Activated CD4-positive, alpha-beta T cell treated with anti-CD3 and anti-CD28 coated beads, Interleukin-2, amount 50 U/mL, for 24 hours (primary cell): ENCODE data around the gene OXNAD1.
A peak's percentile ranks its signal among the peaks of the same experiment; 100 is the strongest.

Experiments
- DNase-seq, 2 donors: peaks; one replicate each; pipeline ENCODE4 v3.0.0-alpha.2; 2020; ENCODE audit warnings: low read depth in 1 of 2, low spot score in 1 of 2

The OXNAD1 gene

DNA sequence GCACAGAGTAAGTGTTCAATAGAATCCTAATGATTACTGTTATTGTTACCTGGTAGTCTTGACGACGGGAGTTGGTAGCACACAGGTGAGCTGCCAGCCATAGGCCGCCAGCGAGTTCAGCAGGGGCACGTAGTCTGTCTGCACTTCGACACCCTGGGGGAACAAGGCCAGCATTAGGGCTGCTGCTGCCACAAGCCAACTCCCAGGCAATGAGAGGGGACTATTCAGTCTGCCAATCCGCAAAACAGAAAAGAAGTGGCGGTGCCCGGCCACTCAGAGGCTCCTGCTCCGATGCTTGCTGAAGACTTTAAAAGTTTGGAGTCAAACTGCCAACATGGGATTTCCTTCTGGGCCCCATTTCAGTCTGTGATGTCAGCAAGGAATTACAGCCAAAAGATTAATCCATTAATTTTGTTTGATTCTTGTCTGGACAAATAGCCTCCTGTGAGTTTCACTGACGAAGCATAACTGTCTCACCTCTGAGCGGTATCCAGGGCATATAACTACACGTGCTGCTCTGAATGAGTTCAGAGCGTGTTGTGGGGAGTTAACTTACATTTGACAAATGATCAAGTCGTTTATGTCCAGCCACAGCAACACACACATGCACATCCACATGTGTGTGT is 61.8 kb downstream of the OXNAD1 start:
- no peak for DNase-seq

DNA sequence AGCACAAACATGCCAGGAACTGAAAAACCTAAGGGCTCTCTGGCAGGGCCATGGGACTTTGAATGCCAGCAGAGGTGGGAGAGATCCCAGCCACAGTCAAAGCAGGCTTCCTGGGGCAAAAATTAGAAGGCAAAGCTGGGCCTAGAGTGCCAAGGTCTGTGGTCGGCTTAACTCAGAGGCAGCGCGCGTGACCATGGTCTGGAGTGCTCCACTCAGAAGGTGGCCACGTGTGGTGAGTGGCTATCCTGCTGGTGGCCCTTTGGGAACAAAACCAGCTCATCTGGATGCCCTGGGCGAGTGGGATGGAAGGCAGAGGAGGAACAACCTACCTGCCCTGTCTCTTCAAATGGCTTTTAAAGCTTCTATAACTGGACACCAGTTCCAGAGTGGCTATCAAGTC is 63.1 kb downstream of the OXNAD1 start:
- DNase-seq: no peak

DNA sequence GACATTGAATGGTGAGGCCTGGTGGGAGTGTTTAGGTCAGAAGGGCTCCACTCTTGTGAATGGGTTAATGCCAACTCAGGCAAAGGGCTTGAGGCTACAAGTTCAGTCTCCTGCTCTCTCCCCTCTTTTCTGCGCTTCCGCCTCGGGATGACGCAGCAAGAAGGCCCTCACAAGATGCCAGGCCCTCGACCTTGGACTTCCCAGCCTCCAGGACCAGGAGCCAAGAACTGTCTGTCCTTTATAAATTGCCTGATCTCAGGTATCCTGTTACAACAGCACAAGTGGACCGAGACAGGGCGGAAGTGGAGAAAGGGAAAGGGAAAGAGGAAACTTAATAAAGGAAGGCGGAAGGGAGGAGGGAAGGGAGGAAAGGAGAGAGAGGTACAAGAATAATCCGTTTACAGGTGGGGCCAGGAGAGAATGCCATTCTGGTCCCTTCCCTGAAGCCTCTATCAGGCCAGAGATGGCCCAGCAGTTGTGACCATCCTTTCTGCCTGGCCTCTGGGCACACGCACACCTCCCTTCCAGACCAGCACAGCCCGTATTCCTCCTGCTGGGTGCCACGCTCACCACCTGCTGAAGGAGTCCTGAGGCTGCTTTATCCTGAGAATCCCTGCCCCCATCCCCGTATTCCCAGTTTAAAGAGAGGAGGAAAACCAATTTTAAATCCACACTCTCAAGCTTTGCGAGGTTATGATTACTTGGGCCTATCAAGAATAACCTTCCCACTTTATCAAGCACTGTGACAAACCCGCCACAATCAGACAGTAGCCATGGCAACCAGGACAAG is 64.2 kb downstream of the OXNAD1 start:
- DNase-seq: no peak

DNA sequence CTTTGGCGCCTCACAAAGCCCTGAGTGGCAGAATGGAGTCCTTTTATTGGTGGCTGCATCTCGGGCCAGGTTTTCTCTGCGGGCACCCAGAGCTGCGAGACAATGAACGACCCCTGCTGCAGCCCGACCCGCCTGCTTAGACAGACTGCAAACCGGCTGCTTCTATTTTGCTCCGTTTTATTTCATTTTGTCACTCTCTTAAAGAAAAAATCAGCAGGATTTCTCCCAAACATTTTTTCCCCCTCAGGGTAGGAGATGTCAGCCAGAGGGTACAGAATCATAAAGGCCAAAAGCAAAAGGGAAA is 64.8 kb downstream of the OXNAD1 start:
- no peak for DNase-seq

DNA sequence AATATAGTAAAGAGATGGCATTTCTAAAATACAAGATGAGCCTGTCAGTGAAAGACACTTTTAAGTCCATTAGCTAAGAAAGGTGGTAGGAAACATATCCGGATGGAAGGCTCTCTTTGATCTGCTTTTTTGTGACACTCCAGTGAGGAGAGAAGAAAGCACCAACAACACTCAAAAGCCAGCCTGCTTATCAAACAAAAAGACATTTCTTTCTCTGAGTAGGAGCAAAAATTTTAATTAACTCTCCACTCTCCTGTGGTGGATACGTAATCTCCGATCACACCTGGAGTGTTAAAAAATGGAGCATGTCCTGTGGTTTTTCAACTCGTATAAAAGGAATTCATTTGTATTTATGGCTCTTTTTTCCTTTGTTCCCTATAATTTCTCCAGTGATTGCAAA is 65.3 kb downstream of the OXNAD1 start:
- DNase-seq: no peak

DNA sequence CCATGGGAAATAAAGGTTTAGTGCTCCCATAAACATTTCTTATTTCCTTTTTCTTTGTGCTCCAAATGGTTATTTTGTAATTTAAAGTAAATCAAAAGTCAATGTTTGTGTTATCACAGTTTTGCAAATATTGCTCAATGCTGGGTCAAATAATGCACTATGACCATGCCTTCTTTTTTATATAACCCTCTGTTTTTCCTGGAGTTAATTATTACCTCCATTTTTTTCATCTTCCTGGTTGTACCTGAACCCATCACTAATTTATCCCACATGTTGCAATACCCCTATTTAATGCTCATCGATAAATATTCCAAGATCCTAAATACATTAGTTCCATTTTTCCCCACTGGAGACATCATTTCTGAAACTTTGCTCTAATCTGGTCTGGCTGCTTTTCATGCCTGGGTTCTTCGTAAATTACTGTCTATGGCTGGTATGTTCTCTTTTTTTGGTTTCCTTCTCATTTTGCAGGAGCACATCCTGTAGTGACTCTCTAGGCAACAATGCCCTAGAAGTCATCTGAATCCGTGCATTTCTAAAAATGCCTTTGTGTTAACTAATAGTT is 66.4 kb downstream of the OXNAD1 start:
- no peak for DNase-seq

DNA sequence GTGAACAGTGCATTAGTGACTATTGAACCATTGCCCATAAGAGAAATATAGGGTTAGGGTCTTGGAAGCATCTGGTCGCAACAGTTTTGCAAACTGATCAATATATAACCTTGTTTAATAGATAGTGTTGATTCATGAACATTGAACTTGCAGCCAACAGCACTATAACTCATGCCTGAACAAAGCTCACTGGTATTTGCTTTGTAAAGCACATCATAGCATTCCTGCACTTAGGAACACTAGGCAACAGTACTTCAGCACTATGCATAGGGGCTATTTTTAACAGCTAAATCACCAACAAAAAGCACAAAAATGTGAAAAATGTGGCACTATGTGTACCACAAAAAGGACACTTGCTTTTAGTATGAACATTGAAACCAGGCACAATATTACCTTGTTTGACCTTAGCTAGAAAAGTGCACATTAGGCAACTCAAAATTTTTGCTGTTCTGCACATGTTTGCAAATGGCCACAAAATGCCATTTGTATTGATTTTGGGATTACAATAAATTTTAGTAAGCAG is 68.0 kb downstream of the OXNAD1 start:
- no peak for DNase-seq

DNA sequence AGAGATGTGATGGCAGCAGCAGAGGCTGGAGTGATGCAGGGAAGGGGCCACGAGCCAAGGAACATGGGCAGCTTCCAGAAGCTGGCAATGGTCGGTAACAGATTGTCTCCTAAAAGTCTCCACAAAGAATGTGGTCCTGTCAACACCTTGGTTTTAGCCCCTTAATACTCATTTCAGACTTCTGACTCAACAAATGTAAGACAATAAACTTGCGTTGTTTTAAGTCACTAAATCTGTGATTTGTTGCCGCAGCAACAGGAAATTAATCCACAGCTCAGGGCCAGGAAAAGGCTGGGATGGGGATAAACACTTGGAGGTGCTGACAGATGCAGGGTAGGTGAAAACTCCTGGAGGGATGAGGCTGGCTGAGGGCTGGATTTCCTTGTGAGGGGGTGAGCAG is 69.9 kb downstream of the OXNAD1 start:
- DNase-seq: no peak

DNA sequence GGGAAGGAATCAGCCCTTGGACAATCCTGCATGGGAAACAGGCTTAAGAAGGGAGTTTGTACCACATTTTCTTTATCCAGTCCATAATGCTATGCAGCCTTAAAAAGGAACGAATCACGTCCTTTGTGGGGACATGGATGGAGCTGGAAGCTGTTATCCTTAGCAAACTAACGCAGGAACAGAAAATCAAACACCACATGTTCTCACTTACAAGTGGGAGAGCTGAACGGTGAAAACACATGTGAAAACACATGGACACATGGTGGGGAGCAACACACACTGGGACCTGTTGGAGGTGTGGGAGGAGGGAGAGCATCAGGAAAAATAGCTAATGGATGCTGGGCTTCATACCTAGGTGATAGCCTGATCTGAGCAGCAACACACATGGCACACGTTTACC is 70.3 kb downstream of the OXNAD1 start:
- no peak for DNase-seq

DNA sequence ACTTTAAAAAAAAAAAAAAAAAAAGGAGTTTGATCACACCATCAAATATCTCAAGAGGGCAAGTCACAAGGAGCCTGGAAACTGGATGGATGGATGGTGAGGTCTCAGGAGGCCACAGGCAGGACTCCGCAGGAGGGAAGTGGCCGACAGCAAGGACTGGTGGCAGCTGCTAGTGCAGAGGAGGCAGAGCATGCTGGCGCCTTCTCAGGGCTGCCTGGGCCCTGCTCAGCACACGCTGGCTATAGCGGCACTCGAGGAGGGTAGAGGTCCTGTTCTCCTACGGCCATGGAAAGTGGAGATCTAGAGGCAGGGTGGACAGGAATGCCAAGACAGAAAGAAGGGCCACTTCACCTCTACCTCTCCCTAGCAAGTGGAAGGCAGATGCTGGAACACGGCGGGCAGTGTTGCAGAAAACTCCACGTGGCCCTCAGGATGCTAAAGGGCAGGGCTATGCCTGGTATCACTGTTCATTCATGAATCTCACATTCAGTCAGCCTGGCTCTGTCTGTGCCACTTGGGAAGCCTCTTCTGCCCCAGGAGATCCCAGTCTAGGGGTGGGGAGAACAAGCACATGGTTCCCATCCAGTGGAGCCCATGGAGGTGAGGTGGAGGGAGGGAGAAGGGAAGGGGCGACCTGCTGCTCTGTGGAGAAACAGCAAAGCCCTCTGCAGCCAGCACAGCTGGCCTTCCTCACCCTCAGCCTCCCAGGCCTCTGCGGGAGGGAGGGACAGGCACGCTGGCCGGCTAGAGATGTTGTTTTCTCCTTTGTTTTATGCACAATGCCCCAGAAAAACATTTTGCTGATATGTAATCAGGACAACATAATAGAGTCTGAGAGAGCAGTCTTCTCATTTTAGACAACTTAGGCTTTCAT is 71.0 kb downstream of the OXNAD1 start:
- no peak for DNase-seq

DNA sequence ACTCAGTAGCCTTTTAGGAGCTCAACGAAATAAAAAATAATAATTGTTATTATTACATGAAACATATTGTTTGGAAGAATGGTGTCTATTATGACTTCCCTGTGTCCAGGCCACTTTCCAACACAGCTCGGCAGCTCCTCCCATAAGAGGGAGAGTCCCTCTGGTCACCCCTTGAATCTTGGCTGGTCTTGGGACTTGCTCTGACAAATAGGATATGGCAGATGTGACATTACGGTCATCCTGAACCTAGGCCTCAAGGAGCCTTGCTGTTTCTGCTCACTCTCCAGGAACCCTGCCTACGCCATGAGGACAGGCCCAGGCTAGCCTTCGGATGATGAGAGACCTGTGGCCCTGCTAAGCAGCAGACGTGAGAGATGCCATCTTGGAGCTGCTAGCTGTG is 71.8 kb downstream of the OXNAD1 start:
- no peak for DNase-seq

DNA sequence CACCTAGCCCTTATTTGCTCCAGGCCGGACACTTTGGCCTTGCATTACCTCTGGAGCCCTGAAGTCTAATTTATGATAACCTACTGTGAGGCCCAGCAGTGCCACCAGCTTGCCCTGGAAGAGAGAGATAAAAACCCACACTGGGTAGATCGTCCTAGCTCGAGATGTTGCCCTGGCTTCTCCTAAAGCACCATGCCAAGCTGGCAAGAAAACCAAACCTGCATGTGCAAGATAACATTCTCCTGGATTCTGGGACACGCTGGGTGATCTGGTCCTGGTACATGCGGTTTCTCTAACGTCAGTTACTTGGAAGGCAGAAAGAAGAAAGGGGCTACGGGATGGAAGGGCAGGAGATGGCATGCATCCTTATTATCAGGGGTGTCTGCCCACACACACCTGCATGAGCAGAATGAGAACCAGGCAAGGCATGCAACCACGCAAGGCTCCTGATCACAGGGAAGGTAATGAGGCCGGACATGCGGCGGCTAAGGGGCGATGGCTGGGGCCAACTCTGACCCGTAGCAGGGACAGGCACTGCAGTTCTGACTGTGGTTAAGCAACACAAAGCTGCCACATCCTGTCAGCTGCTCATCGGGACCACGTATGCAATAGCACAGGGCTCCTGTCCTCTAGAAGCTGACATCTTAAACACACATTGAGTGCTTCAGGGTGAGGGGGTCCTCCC is 73.0 kb downstream of the OXNAD1 start:
- peak in 1 of 2 donors; percentile 17 for DNase-seq

DNA sequence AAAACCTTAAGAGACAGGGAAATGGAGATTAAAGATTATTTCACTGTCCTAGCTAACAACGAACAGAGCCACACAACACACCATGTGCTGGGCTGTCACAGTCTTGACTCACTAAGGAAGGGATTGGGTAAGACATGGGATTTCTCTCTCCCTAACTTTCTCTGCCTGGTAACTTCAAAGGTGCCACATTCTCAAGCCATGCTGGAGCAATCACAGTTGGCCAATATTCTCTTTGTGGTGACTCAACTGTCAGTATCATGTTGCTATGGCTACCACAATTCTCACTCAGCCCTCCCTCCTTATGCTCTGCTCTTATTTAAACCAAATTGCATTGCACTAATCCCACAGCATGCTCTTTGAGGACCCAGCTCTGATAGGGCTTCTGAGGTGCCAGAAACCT is 74.0 kb downstream of the OXNAD1 start:
- DNase-seq: no peak

DNA sequence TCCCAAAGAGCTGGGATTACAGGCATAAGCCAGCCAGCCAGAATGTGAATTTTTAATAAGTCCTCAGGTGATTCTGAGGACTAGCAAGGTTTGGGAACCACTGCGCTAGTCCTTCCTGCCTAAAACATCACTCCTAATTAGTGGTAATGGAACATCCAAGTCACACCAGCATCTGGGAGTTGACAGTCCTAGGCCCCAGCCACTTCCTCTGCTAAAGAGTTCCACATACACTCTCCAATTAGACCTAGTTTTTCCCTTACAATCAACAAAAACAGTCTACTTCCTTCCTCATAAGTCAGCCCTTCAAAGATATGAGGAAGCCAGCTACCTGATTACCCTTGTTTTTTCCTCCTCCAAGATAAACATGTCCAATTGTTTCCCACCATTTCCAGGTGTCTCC is 78.1 kb downstream of the OXNAD1 start:
- DNase-seq: no peak

DNA sequence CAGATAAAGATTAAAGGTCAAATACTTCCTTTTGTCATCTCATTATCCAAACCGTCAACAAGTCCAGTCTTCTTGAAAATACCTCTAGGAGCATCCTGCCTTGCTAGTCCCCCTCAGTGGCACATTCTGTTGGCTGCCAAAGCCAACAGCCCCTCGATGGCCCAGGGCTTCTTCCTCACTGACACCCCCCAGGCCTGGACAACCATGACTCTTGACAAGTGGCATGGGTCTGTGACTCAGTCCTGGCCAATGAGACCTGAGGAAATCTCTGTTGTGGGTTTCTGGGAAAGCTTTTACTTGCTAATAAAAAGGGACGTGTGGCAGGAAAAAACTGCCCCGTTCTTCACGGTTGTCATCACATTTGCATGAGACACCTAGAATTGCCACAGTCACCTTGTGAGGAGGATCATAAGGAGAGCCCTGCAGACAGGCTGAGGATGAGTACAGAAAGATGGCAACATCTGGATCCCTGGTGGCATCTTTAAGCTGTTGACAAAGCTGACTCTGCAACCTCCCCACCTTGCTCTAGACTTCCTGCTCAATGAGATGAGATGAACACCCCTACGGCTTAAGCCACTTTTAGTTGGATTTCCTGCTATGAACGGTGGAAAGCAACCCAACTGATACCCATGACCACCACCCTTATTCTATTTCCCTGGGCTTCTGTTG is 81.5 kb downstream of the OXNAD1 start:
- DNase-seq: no peak

DNA sequence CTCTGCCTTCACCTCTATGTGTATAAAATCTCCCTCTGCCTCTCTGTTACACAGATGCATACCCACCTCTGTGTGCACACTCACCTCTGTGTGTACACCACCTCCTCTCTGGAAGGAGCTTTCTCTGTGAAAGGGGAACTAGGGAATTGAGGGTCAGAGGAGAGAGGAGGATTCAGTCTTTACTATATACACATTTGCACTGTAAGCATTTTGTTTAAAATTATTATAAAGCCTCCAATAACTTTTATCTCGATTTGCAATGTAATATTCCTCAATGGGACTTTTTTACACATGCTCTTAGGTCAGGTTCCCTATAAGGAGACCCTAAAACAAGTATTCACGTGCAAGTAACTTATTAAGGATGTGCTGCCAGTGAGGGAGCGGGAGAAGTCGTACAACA is 82.5 kb downstream of the OXNAD1 start:
- no peak for DNase-seq

DNA sequence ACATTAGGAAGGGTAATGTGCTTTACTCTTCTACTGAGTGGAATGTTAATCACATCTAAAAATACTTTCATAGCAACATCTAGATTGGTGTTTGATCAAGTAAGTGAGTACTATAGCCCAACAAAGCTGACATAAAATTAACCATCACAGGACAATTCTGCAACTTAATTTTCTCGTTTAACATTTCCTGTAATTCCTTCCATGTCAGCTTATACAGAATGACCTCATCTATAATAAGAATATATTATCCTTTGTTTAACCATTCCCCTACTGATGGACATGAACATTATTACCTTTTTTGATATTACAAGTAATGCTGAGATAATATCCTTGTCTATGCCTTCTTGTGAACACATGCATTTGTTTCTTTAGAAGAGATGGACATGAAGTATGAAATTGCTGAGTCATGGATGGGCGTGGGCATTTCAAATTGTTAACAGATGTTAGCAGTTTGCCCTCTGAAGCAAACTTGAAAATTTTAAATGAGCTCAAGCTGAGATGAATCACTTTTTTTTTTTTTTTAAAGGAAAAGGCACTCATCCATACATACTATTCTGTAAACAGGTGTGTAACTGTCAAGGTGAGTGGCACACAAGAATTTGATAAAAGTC is 85.1 kb downstream of the OXNAD1 start:
- no peak for DNase-seq

DNA sequence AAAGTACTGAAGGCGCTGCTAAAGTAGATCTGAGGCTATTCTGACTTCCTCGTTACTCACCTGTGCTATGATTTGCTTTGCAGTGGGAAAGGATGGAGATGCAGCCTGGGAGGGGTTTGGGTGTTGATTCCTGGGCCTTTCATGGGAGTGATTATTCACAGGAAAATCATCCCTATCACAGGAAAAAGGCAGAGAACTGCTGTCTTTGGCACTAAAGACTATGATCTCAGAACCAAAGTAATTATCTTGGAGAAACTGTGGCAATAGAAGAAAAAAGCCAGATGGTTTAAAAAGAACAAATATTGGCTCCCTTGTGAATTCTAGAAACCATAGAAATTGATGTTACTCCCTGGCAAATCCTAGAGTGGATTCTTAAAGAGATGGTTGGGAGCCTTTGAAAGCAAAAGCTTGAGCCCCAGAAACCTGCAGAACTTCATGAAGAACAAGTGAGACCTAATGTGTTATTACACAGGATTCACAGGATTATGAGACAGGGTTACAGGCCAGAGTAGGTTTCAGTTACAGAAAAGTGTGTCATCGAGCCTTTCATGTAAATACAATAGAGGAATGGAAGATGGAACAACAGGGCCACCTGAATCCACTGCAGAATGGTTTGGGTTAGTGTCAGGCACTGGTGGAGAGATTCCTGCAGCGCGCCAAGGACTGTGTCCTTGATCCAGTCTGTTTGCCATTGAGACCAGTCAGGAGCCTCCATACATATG is 85.7 kb downstream of the OXNAD1 start:
- DNase-seq: no peak

DNA sequence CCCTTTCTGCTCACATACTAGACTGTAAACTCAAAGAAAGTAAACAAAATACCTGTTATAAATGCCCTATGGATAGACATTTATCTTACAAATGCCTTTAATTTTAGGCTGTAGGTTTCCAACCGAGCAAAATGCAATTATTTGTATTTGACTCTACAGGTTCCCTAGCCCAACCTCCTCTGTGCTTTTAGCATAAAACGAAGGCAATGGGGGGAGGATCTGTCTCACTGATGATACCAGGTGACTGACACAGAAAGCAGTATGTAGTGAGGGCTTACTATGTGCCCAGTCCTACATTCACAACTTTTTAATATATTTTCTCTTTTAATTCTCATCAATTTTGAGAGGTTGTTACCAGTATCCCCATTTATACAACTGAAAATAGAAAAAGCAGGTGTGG is 87.4 kb downstream of the OXNAD1 start:
- DNase-seq: no peak
